ENCODE data around the gene TMEM120B. TPM values are rescaled to one million over a fixed set of nuclear protein-coding genes. Genes with fewer than 3 reads are reported as not detected.
A peak's percentile ranks its signal among the peaks of the same experiment; 100 is the strongest.

The TMEM120B gene
- total and polyA plus RNA-seq, 2 of the 13 experiments (the other 11 are each of a cell fraction or from before 2014, with no cell fraction given), result 7.1 to 12.9 TPM

DNA sequence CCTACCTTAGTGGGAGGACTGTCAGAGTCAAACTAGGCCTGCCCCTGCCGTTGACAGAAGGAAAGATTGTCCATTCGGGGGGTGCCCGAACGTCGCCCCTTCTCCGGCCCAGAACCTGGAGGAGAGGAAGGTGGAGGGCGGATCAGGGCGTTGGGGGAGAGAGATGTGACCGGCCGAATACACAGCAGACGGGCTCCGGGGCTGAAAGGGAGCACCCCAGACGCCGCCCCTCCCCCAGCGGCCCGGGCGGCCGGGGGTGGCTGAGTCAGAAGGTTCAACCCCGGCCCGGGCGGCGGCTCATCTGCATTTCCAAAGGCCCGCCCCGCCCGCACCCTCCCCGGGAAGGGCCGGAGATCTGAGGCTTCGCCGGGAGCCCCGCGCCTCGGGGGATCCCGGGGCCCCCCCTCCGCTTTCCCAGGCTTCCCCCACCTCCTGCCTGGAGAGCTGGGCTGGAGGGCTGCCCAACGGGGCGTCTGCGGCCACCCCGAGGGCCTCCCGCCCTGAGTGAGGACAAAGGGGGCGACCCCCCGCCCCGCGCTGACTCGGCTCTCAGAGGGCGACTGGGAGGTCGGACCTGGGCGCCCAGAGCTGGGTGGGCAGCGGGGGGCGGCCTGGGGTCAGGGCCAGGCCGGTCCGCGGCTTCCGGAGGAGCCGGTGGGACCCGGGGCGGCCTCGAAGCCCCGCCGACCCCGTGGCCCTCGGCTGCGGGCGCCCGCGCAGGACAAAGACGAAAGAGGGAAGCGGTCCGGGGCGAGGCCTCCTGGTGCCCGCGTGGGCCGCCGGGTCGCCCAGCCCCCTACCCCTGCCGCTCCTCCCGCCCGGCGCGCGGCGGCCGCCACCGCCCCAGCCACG is 87.5 kb downstream of the TMEM120B start (continued):
- TF ChIP-seq TCF12 (IDR thresholded peaks at IDR 0.05) (no peak), TCF12 (CRISPR knock-in tag; IDR thresholded peaks at IDR 0.05) (peak; percentile 61; the same call in 1 of the 2 replicates), NFKB2 (CRISPR knock-in tag; IDR thresholded peaks at IDR 0.05; ENCODE audit: borderline replicate concordance) (peak; percentile 51; the same call in 1 of the 2 replicates), POLR2G (IDR thresholded peaks at IDR 0.05; ENCODE audit: low read depth, low read length) (peak; percentile 80), SPEN (CRISPR knock-in tag; IDR thresholded peaks at IDR 0.05; ENCODE audit: low read depth) (no peak), KDM1A (CRISPR knock-in tag; IDR thresholded peaks at IDR 0.05) (no peak), TP53 (CRISPR knock-in tag; conservative IDR thresholded peaks at IDR 0.05) (no peak), ZSCAN12 (CRISPR knock-in tag; IDR thresholded peaks at IDR 0.05) (0 out of 2 replicates have a peak, but pooled peaks have one; percentile 52), KDM2A (CRISPR knock-in tag; IDR thresholded peaks at IDR 0.05; ENCODE audit: borderline replicate concordance, low read depth) (peak; percentile 85), CBX5 (CRISPR knock-in tag; IDR thresholded peaks at IDR 0.05; ENCODE audit: borderline replicate concordance) (no peak; the same call in 1 of the 2 replicates), ZNF20 (CRISPR knock-in tag; IDR thresholded peaks at IDR 0.05) (0 out of 2 replicates have a peak, but pooled peaks have one; percentile 20), ZNF780A (CRISPR knock-in tag; IDR thresholded peaks at IDR 0.05) (no peak), PAWR (CRISPR knock-in tag; IDR thresholded peaks at IDR 0.05; ENCODE audit: borderline replicate concordance) (no peak), NFE2L2 (IDR thresholded peaks at IDR 0.05; ENCODE audit: low read length) (no peak), ZNF652 (CRISPR knock-in tag; IDR thresholded peaks at IDR 0.05; ENCODE audit: borderline replicate concordance, low read depth) (no peak), ZNF670 (CRISPR knock-in tag; IDR thresholded peaks at IDR 0.05; ENCODE audit: borderline replicate concordance) (no peak; the same call in 1 of the 2 replicates), RAD51 (IDR thresholded peaks at IDR 0.05; ENCODE audit: borderline replicate concordance) (no peak)
- TF ChIP-seq, protein P1, sequence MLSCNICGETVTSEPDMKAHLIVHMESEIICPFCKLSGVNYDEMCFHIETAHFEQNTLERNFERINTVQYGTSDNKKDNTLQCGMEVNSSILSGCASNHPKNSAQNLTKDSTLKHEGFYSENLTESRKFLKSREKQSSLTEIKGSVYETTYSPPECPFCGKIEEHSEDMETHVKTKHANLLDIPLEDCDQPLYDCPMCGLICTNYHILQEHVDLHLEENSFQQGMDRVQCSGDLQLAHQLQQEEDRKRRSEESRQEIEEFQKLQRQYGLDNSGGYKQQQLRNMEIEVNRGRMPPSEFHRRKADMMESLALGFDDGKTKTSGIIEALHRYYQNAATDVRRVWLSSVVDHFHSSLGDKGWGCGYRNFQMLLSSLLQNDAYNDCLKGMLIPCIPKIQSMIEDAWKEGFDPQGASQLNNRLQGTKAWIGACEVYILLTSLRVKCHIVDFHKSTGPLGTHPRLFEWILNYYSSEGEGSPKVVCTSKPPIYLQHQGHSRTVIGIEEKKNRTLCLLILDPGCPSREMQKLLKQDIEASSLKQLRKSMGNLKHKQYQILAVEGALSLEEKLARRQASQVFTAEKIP (CRISPR knock-in tag; IDR thresholded peaks at IDR 0.05; ENCODE audit: borderline replicate concordance), result no peak
- TF ChIP-seq, protein P2, sequence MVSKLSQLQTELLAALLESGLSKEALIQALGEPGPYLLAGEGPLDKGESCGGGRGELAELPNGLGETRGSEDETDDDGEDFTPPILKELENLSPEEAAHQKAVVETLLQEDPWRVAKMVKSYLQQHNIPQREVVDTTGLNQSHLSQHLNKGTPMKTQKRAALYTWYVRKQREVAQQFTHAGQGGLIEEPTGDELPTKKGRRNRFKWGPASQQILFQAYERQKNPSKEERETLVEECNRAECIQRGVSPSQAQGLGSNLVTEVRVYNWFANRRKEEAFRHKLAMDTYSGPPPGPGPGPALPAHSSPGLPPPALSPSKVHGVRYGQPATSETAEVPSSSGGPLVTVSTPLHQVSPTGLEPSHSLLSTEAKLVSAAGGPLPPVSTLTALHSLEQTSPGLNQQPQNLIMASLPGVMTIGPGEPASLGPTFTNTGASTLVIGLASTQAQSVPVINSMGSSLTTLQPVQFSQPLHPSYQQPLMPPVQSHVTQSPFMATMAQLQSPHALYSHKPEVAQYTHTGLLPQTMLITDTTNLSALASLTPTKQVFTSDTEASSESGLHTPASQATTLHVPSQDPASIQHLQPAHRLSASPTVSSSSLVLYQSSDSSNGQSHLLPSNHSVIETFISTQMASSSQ (IDR thresholded peaks at IDR 0.05; ENCODE audit: low read depth), result no peak
- TF ChIP-seq, protein P2 (CRISPR knock-in tag; IDR thresholded peaks at IDR 0.05; ENCODE audit: borderline replicate concordance), result no peak
- TF ChIP-seq, protein P3, sequence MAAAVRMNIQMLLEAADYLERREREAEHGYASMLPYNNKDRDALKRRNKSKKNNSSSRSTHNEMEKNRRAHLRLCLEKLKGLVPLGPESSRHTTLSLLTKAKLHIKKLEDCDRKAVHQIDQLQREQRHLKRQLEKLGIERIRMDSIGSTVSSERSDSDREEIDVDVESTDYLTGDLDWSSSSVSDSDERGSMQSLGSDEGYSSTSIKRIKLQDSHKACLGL (CRISPR knock-in tag; IDR thresholded peaks at IDR 0.05), result peak; percentile 8; the same call in 1 of the 2 replicates
- TF ChIP-seq, protein P4, sequence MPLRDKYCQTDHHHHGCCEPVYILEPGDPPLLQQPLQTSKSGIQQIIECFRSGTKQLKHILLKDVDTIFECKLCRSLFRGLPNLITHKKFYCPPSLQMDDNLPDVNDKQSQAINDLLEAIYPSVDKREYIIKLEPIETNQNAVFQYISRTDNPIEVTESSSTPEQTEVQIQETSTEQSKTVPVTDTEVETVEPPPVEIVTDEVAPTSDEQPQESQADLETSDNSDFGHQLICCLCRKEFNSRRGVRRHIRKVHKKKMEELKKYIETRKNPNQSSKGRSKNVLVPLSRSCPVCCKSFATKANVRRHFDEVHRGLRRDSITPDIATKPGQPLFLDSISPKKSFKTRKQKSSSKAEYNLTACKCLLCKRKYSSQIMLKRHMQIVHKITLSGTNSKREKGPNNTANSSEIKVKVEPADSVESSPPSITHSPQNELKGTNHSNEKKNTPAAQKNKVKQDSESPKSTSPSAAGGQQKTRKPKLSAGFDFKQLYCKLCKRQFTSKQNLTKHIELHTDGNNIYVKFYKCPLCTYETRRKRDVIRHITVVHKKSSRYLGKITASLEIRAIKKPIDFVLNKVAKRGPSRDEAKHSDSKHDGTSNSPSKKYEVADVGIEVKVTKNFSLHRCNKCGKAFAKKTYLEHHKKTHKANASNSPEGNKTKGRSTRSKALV (CRISPR knock-in tag; IDR thresholded peaks at IDR 0.05), result no peak
